ENCODE data around the gene KSR2. TPM values are rescaled to one million over a fixed set of nuclear protein-coding genes. Genes with fewer than 3 reads are reported as not detected.

Gene KSR2
- total and polyA plus RNA-seq, 2 of the 4 experiments (the other 2 are of a cell fraction) = not detected

GRCh38 chr12:117809509-117809908 is 159.3 kb downstream of the KSR2 start:
- BruUV-seq (replicated peaks) = no TSS peak
- Histone ChIP-seq H2BK5ac (ENCODE audit: low read depth, low read length, poor library complexity, severe bottlenecking) (no peak overlapping the region), H2BK15ac (ENCODE audit: low read depth, low read length) (no peak overlapping the region), H3K9me1 (ENCODE audit: insufficient read depth, low read length) (no peaks in the 10 kb centered on the region), H3K56ac (ENCODE audit: extremely low read depth, insufficient read depth, low read length) (no peak overlapping the region), H3K4me1 (ENCODE audit: control insufficient read depth, insufficient read depth, low read length) (no peaks in the 10 kb centered on the region), H4K91ac (ENCODE audit: insufficient read depth, low read depth, low read length) (no peak overlapping the region), H3K27me3 (ENCODE audit: control insufficient read depth, insufficient read depth, low read length) (no peaks in the 10 kb centered on the region), H4K5ac (ENCODE audit: low read depth, low read length) (no peak overlapping the region), H4K8ac (ENCODE audit: low read depth in 2 of 2, low read length in 2 of 2) (no peak overlapping the region), H4K20me1 (ENCODE audit: insufficient read depth, low read length) (no peaks in the 10 kb centered on the region), H2BK20ac (ENCODE audit: low read depth, low read length) (no peak overlapping the region), H2AK9ac (replicated peaks; ENCODE audit: low read depth, low read length, poor library complexity) (no peak overlapping the region), H3K79me1 (ENCODE audit: low read depth in 1 of 2, low read length in 2 of 2) (no peaks in the 10 kb centered on the region), H3K4me3 (ENCODE audit: insufficient read depth, low read depth, low read length) (no peak overlapping the region), H3K4me2 (ENCODE audit: low read depth, low read length) (no peak overlapping the region), H3K18ac (ENCODE audit: low read depth, low read length) (no peak overlapping the region), H2AK5ac (ENCODE audit: low read depth, low read length) (no peak overlapping the region), H2BK120ac (ENCODE audit: low read depth, low read length) (no peak overlapping the region), H2AFZ (replicated peaks; ENCODE audit: low read length, poor library complexity) (no peak overlapping the region), H3K9me3 (ENCODE audit: control insufficient read depth, insufficient read depth, low read length) (peaks cover 31% of the 10 kb centered on the region), H3K4ac (ENCODE audit: low read depth, low read length) (no peak overlapping the region), H3K14ac (replicated peaks; ENCODE audit: low read depth, low read length) (no peak overlapping the region), H3K9ac (ENCODE audit: low read depth, low read length) (no peak overlapping the region), H3K23ac (ENCODE audit: low read depth, low read length) (no peak overlapping the region), H3K27ac (ENCODE audit: insufficient read depth, low read length) (no peak overlapping the region), H3K36me3 (ENCODE audit: control insufficient read depth, insufficient read depth, low read length) (no peaks in the 10 kb centered on the region)
- intact Hi-C loops (cut with micrococcal nuclease) = no loop called here
- dilution Hi-C loops (cut with HindIII; ENCODE audit: low sequenced_read_pairs, unreplicated experiment) = no loop called here
- in situ Hi-C loops (cut with MboI; ENCODE audit: low sequenced_read_pairs) = no loop called here
- no peak for TF ChIP-seq CEBPB (IDR thresholded peaks at IDR 0.05; ENCODE audit: low read depth, low read length)
- no peak for TF ChIP-seq MXI1 (IDR thresholded peaks at IDR 0.05; ENCODE audit: borderline replicate concordance, low read depth, low read length)
- no peak for TF ChIP-seq MAFK (IDR thresholded peaks at IDR 0.05; ENCODE audit: low read depth, low read length)
- TF ChIP-seq RFX5 (IDR thresholded peaks at IDR 0.05; ENCODE audit: low read depth, low read length) = no peak
- no peak for TF ChIP-seq CHD1 (IDR thresholded peaks at IDR 0.05; ENCODE audit: low read depth, low read length)
- no peak for TF ChIP-seq ELK1 (IDR thresholded peaks at IDR 0.05; ENCODE audit: borderline replicate concordance, low read depth, low read length)
- no peak for TF ChIP-seq MAZ (IDR thresholded peaks at IDR 0.05; ENCODE audit: borderline replicate concordance, low read depth, low read length)
- TF ChIP-seq SMC3 (IDR thresholded peaks at IDR 0.05; ENCODE audit: low read depth, low read length) = no peak
- TF ChIP-seq NFE2L2 (IDR thresholded peaks at IDR 0.05; ENCODE audit: low read depth, low read length) = no peak
- TF ChIP-seq RAD21 (IDR thresholded peaks at IDR 0.05; ENCODE audit: low read length) = no peak
- DNase-seq (no peak), ATAC-seq (ENCODE audit: low read depth) (no peak)
- ChIA-PET POLR2A (ENCODE audit: unreplicated experiment) (no interaction called here), CTCF (interaction anchor here (0.5 kb wide), 1 partner anchor 609 kb away, joined by 3 read pairs; no protein-coding TSS in a partner anchor)
- WGBS, 2 experiments (ENCODE audit: extremely low coverage in 2 of 2, insufficient read length in 1 of 2) = no CpG with 5 or more reads among the region's 3 CpGs

Measured in IMR-90 (cell line).